Bone marrow (tissue), 2 donors: Measurements from ENCODE around the gene GPR26.

Source experiments
- DNase-seq, 2 donors: peaks; one replicate each; lab custom pipeline; 2025; lab: John Stamatoyannopoulos, UW

The GPR26 gene

GRCh38 chr10:123666318-123667236 is at the start of gene GPR26:
Gene GPR26, plus strand, starts transcription at chr10:123666355. Its CDS starts 53 bp downstream, at chr10:123666408.
- no peak for DNase-seq

GRCh38 chr10:123618224-123618623 is 47.9 kb upstream of the GPR26 start:
- DNase-seq, result no peak

- no peak for DNase-seq
These were observed 46.9 kb upstream of the GPR26 start for GRCh38 chr10:123619067-123619855.

- no peak for DNase-seq
These were observed 45.5 kb upstream of the GPR26 start for GRCh38 chr10:123620621-123621020.

- DNase-seq, result no peak
These were observed 44.7 kb upstream of the GPR26 start for GRCh38 chr10:123621492-123621891.

- no peak for DNase-seq
These were observed 44.2 kb upstream of the GPR26 start for GRCh38 chr10:123621916-123622315.

GRCh38 chr10:123622381-123622780 is 43.8 kb upstream of the GPR26 start:
- DNase-seq, result no peak

GRCh38 chr10:123624086-123624485 is 42.1 kb upstream of the GPR26 start:
- no peak for DNase-seq

- no peak for DNase-seq
These were observed 33.0 kb upstream of the GPR26 start for GRCh38 chr10:123633106-123633505.

GRCh38 chr10:123633636-123634035 is 32.5 kb upstream of the GPR26 start:
- no peak for DNase-seq

GRCh38 chr10:123634221-123634620 is 31.9 kb upstream of the GPR26 start:
- no peak for DNase-seq

GRCh38 chr10:123635131-123635530 is 31.0 kb upstream of the GPR26 start:
- no peak for DNase-seq

- DNase-seq, result no peak
These were observed 30.4 kb upstream of the GPR26 start for GRCh38 chr10:123635745-123636144.

GRCh38 chr10:123636598-123637325 is 29.4 kb upstream of the GPR26 start:
- DNase-seq, result no peak

GRCh38 chr10:123637326-123637880 is 28.8 kb upstream of the GPR26 start:
- DNase-seq, result no peak

- no peak for DNase-seq
These were observed 27.0 kb upstream of the GPR26 start for GRCh38 chr10:123639131-123639530.

- no peak for DNase-seq
These were observed 26.1 kb upstream of the GPR26 start for GRCh38 chr10:123640016-123640535.

GRCh38 chr10:123642293-123642692 is 23.9 kb upstream of the GPR26 start:
- no peak for DNase-seq

- DNase-seq, result no peak
These were observed 23.5 kb upstream of the GPR26 start for GRCh38 chr10:123642697-123643096.

- DNase-seq, result no peak
These were observed 22.8 kb upstream of the GPR26 start for GRCh38 chr10:123643315-123643714.

- DNase-seq, result no peak
These were observed 21.1 kb upstream of the GPR26 start for GRCh38 chr10:123645016-123645415.

GRCh38 chr10:123645615-123646014 is 20.5 kb upstream of the GPR26 start:
- no peak for DNase-seq
